ENCODE data around the gene PHC2. TPM values are rescaled to one million over a fixed set of nuclear protein-coding genes. Genes with fewer than 3 reads are reported as not detected.
A peak's percentile ranks its signal among the peaks of the same experiment; 100 is the strongest.

Gene PHC2
- total and polyA plus RNA-seq, 11 donors = 79.7 to 194 (median 99.4) TPM

- peaks cover 0 to 15% (median 8%) of the 10 kb centered on the region in 12 donors for H3K4me1 ChIP-seq
- peaks cover 0 to 12% (median 0%) of the 10 kb centered on the region in 9 donors for H3K27me3 ChIP-seq
- no peaks in the 10 kb centered on the region for H3K36me3 ChIP-seq
- 65 to 94% (median 82%) methylated on average over 3 to 5 of the region's 5 CpGs for WGBS, 4 donors
- DNase-seq = no peak
- ATAC-seq = no peak
- TF ChIP-seq CTCF (IDR thresholded peaks at IDR 0.05) = no peak
- TF ChIP-seq POLR2A (IDR thresholded peaks at IDR 0.05) = no peak
- intact Hi-C loops (cut with DNase I) = loop anchor here in 1 of 10 donors (10.0 kb wide), 1 partner anchor 93 kb away; no protein-coding TSS in a partner anchor
- no peaks in the 10 kb centered on the region for H3K9me3 ChIP-seq
- H3K27ac ChIP-seq = no peak overlapping the region
- H3K4me3 ChIP-seq = no peak overlapping the region
Observed at GRCh38 chr1:33307494-33307864, 123.4 kb downstream of the PHC2 start.

- DNase-seq (peak in 3 of 5 donors; percentile 48 to 79 (median 49)), ATAC-seq (peak in 2 of 4 donors; percentile 38 to 54)
- WGBS, 4 donors = 13 to 39% (median 20%) methylated on average over 30 to 113 of the region's 113 CpGs
- Histone ChIP-seq H3K4me3 (peak overlapping the region in 11 of 12 donors; percentile 13 to 51 (median 38)), H3K9me3 (no peaks in the 10 kb centered on the region), H3K27me3 (peaks cover 0 to 12% (median 0%) of the 10 kb centered on the region in 9 donors), H3K36me3 (peaks cover 0 to 2% (median 0%) of the 10 kb centered on the region in 9 donors), H3K4me1 (peaks cover 0 to 21% (median 8%) of the 10 kb centered on the region in 12 donors), H3K27ac (no peak overlapping the region)
- intact Hi-C loops (cut with DNase I) = loop anchor here in 1 of 10 donors (10.0 kb wide), 1 partner anchor 92 kb away; no protein-coding TSS in a partner anchor
- TF ChIP-seq CTCF (IDR thresholded peaks at IDR 0.05) = no peak
- TF ChIP-seq POLR2A (IDR thresholded peaks at IDR 0.05) = no peak
Observed at GRCh38 chr1:33306653-33307493, 124.0 kb downstream of the PHC2 start.

GRCh38 chr1:33305816-33306652, 124.9 kb downstream of the PHC2 start:
- Histone ChIP-seq H3K4me1 (peaks cover 0 to 29% (median 10%) of the 10 kb centered on the region in 12 donors), H3K9me3 (no peaks in the 10 kb centered on the region), H3K27me3 (peaks cover 0 to 12% (median 0%) of the 10 kb centered on the region in 9 donors), H3K27ac (no peak overlapping the region), H3K4me3 (peak overlapping the region in 10 of 12 donors; percentile 22 to 51 (median 41)), H3K36me3 (peaks cover 0 to 3% (median 0%) of the 10 kb centered on the region in 9 donors)
- ATAC-seq (no peak), DNase-seq (peak in 1 of 5 donors; percentile 23)
- WGBS, 4 donors = 63 to 88% (median 64%) methylated on average over 13 to 20 of the region's 20 CpGs
- no peak for TF ChIP-seq POLR2A (IDR thresholded peaks at IDR 0.05)
- no peak for TF ChIP-seq CTCF (IDR thresholded peaks at IDR 0.05)
- intact Hi-C loops (cut with DNase I) = loop anchor here in 1 of 10 donors (10.0 kb wide), 1 partner anchor 91 kb away; no protein-coding TSS in a partner anchor

All from heart left ventricle (tissue), 16 donors.